GM21529 (cell line): ENCODE results near the gene RACGAP1.
"Not testable (repeated sequence)": the region's sequence is repeated elsewhere in the genome, so short reads cannot be mapped to it uniquely, and the experiment has no call there.

Experiments used
- ATAC-seq: cut with Tn5 transposase; IDR thresholded peaks from one replicate; pipeline ENCODE4 v1.9.1; 2021; ENCODE audit not compliant: unreplicated experiment

The RACGAP1 gene

DNA sequence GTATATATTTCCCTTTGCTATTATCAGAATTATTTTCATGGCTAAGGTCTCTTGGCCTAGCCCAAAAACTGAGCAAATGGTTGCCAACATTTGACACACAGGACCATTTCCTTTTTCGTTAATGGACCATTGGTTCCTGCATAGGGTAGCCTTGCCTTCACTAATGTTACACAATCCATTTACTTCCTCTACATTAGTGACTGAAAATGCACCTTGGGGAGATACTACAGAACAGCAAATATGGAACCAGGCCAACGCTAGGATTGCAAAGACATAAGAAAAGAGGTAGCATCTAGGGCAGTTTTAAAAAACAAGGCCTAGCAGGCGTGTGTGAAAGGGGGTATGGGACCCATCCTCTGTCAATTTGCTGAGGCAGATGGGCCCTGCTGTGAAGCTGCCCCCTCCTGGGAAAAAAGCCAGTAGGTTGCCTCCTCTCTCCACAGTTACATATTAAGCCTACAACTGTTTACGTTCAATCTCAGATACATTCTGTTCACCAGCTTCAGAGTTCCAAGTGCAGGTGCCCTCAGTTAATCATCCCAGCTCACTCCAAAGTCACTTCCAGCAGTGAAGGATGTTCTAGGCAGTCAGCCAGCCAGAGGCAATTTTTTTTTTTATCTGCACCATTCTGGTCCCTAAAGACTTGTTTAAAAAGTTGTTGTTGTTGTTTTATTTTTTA, 37.5 kb downstream of the RACGAP1 start:
- ATAC-seq: no peak

GRCh38 chr12:49986476-49986875, 38.8 kb downstream of the RACGAP1 start:
- not testable (repeated sequence) for ATAC-seq

- ATAC-seq: no peak
These were observed 39.3 kb downstream of the RACGAP1 start for GRCh38 chr12:49985981-49986380.

- ATAC-seq: no peak
These were observed 40.6 kb downstream of the RACGAP1 start for GRCh38 chr12:49984476-49985359.

GRCh38 chr12:49983892-49984291, 41.4 kb downstream of the RACGAP1 start:
- no peak for ATAC-seq

DNA sequence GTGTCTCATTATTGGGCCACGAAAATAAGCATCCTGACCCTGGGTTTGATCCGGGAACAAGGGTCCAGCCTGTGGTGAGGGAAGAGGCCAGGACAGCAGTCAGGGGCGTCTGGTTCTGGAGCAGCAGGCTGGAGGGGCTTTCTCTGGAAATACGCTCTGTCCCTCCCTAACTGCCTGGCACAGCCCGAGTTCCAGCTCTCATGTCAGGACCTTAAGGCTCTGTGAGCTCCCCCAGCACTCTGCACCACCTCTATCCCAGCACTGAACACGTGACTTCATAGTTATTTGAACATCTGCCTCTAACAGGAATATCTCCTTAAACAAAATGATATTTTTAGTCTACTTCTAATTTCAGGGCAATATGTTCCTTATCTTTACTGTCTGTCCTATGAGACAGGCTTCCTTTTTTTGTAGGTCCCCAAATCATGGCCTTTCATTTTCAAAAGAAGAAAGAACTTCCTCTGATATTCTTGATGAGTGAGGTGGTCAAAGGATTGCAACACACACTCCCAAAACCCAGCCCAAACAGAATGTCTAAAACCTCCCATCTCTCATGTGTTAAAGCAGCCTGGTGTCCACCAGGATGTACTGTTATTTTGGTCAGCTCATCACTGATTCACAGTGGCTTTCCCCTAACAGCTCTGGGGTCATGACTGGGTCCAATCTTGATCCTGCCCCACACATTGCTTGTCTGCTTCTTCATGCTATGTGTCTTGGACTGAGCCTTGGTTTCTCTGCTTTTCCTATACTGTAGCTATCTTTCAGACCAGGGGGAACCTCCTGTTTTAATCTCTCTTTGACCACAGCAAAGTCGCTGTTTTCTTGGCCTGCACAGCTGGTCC, 42.8 kb downstream of the RACGAP1 start:
- no peak for ATAC-seq

DNA sequence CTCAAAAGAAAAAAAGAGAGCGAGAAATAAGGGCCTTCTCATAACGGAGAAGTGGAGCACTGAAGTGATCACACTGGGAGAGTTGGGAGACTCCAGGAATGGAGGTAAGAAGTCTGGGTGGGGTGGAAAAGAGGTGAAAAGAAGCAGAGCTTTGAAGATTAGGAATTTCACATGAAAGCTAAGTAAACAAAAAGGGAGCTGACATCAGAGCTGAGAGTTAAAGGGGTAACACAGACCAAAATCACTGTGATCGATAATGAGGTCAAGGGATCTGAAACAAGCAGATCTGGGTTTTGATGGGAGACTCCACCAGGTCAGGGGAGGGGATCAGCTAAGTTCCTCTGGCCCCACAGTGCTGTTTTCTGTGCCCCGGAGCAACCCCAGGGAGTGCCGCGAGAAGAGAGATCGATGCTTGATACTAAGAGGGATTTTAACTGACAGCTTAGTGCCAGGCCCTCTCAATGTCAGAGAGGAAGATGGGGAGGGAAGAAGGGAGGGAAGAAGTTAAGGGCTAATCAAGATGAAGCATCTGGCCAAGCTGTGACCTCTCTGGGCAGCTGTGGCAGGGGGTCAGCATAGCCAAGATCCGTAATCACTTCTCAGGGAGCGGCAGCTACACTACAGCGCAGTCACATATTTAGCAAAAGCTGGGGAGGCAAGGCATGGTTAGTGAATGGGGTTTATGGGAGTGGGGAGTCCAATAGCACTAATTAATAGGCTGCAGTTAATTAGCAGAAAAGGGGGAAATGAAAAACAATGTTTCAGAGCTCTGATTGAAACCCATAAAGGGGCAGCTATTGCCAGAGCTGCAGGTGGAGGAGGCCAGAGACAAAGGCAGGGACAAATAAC, 44.6 kb downstream of the RACGAP1 start:
- no peak for ATAC-seq

DNA sequence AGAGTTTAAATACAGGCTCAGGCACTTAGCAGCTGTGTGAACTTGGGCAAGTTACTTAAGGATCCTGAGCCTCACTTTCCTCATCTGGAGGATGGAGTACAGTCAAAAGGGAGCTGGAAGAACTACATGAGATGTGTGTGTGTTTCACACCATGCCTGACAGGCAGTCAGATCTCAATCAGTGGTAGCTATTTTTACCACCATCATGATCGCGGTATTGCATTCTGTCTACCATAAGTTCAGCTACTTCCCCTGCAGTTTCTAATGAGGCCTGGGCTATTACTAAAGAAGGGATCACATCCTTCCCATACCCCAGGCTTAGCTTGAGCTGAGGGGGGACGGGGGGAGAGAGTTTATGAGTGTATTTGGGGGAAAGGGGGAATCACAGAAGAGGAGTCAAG, 45.5 kb downstream of the RACGAP1 start:
- no peak for ATAC-seq

DNA sequence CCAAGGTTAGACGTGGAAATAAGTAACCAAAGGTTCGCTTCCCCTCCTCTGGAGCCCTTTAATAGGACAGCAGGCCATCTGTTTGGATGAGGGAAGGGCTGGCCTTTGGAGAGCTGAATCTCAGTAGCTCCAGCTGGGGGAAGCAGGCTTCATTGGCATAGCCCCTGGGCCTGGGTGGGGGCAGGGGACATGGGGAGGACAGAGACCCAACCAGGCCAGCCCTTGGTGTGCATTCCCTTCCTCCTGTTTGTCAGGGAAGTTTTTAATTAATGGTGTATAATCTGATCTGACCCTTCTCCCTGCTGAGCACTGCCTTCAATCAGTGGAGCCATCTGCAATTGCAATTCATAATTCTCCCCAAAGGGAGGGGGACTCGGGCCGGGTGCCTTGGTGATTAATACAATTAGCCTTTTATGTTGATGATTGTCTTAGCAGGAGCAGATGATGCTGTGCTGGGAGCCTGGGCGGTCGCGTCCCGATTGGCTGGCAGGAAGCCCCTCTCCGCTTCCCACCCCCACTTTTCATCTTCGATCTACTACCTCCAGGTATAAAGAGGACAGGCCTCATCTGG, 46.2 kb downstream of the RACGAP1 start:
- ATAC-seq: no peak

GRCh38 chr12:49978125-49978524, 47.2 kb downstream of the RACGAP1 start:
- ATAC-seq: no peak

DNA sequence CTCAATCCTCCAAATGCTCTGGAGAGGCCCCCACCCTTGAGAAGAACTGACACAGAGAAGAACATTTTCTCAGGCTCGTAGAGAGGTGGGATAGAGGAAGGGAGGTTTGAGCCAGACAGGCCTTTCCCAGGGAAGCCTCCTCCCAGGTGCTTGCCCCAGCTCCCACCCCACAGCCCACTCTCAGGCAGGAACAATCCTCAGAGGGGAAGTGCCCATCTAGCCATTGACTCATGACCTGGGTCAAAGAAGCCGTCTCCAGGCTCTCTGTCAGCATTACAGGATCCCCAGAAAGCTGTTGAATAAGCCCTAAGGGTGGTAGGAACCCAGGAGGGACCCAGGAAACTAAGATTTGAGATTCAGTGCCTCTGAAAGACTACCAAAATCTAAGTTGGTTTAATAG, 48.7 kb downstream of the RACGAP1 start:
- no peak for ATAC-seq

GRCh38 chr12:49975318-49975761, 50.0 kb downstream of the RACGAP1 start:
- no peak for ATAC-seq

DNA sequence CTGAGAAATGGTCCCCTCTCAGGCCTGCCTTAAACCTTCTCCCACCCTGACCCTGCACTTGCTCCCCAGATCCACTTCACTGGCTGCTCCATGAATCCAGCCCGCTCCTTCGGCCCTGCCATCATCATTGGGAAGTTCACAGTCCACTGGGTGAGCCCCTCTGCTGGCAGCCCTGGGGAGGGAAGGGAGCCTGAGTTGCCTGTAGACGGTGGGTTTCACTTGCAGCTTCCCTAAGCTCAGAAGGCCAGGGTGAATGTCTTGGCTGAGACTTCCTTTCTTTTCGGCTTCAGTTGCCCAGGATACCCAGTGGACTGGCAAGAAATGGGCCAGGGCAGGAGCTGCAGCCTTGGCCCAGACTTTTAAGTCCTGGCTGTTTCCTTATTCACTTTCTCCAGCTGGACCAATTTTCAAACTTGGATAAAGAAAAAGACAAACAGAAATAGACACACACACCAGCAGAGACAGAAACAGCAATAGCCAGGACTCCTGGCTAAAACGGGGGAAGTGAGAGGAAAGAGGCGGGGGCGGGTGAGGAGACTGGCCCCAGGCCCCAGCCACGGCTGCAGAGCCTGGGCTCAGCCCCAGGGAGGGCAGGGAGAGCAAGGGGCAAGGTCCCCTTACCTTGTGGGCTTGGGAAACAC, 50.5 kb downstream of the RACGAP1 start:
- no peak for ATAC-seq

DNA sequence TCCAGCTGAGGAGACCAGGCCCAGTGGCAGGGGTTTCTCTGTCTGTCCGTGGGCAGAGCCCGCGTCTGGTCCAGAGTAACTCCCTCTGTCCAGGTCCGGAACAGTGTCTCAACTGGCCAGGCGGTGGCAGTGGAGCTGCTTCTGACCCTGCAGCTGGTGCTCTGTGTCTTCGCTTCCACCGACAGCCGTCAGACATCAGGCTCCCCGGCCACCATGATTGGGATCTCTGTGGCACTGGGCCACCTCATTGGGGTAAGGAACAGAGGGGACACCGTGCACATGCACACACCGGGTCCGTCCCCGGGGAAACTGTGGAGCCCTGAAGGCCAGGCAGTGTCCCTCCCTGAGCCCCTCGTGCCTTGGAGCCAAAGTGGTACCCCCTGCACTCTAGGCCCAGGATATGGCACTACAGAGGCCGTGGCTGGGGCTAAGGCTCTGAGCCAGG, 51.0 kb downstream of the RACGAP1 start:
- ATAC-seq: no peak

GRCh38 chr12:49973361-49973830, 51.9 kb downstream of the RACGAP1 start:
- no peak for ATAC-seq

DNA sequence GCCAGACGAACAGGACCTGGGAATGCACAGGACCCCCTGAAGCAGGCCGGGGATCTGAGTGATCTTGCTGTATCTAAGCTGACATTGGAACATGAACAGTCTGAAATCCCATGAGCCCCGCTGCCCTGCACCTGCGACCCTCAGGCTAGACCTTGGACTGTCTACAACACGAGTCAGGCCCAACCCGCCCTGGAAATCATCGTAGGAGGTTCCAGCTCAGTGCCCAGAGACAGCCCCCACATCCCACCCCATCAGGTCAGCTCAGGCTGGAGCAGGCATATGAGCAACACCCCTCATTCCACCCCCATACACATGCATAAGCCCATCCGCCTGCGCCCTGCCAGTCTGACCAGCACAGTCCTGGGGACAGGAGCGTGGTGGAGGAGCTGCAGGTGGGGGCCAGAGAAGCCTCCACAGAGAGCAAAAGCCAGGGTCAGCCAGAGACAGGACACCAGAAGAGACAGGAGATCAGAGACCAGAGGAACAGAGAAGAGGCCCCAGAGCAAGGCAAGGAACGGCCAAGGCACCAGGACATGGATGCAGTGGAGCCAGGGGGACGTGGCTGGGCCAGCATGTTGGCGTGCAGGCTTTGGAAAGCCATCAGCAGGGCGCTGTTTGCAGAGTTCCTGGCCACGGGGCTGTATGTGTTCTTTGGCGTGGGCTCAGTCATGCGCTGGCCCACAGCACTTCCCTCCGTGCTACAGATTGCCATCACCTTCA, 52.5 kb downstream of the RACGAP1 start, which contains the start of gene AQP6:
Gene AQP6, plus strand, starts transcription at position 307 of the 720 bp plus-strand sequence. Its CDS starts 227 bp downstream, at position 534.
- no peak for ATAC-seq

DNA sequence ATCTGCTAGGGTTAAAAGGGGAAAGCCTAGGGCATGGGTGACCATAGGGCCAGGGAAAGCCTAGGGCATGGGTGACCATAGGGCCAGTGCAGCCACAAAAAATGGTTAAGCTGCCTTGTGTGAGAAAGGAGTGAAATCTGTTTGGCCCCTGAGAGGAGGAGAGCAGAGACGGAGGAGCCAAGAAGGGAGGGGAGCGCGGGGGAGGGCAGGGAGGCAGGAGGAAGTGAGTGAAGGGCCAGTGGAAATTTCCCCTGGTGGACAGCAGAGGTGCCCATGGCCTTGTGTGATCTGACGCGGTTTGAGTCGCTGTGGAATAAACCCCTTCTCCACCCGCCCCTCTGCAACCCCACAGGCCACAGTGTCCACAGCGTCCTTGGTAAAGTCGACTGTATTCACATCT, 53.2 kb downstream of the RACGAP1 start:
- no peak for ATAC-seq

DNA sequence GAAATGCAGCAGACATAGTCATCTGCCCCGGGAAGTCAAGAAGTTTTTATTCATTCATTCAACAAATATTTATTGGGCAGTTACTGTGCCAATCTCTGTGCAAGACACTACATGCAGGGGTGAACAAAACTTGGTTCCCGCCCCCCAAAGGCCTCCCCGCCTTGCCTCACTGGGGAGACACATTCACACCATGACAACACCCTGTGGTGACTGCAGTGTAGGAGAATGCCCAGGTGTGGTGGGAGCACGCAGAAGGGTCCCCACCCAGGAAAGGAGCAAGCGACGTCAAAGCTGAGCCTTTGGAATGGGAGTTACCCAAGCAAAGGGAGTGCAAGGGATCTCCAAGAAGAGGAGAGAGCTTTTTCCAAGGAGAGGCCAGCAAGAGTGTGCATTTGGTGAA, 54.2 kb downstream of the RACGAP1 start:
- no peak for ATAC-seq

- ATAC-seq: no peak
These were observed 54.6 kb downstream of the RACGAP1 start for GRCh38 chr12:49970658-49971057.
